Measurements from ENCODE around the gene KBTBD8.

The KBTBD8 gene

DNA sequence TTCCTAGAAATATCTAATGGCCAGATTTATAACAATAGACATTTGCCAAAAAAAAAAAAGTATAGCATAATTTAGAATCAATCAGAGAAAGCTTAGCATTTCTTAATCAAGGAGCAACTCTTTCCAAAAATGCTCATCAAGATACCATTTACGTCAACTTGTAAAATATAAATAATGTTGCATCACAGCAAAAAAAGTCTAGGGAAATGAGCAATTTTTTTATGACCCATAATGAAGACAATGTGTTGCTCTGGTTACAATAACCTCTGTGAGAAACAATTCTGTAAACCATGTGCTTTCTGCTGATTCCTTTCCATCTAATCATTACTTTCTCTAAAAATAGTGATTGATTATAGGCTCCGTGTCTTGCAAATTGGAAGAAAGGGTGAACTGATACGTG lies 36.3 kb downstream of the KBTBD8 start:
- DNase-seq (ENCODE audit: low read depth in 3 of 3), result no peak

DNA sequence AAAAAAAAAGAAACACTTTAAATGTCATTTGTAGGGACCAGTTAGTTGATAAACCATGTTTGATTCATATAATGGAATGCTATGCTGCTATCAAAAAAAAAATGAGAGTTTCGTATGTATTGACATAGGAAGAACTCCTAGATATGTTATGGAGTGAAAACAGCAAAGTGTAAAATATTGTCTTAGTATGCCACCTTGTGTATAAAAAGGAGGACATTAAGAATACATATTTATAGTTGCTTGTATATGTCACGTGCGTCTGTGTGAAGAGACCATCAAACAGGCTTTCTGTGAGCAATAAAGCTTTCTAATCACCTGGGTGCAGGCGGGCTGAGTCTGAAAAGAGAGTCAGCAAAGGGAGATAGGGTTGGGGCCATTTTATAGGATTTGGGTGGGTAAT lies 39.5 kb downstream of the KBTBD8 start:
- DNase-seq (ENCODE audit: low read depth in 3 of 3), result no peak

DNA sequence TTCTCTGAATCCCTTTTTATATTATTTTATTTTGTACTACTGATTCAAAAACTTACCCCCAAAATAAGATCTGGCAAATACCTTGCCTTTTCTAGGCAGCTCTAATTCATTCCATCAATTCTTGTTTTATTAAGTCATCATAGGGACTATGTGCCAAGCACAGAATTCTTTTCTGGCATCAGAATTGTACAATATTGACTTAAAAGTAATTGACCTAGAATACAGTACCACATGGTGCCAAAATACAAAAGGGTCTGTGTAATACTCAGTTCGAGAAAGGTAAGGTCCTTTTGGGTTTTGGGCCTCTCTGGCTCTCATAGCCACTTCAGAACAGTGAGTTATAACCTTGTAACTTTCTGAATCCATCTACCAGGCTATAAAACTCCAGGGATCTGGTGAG lies 46.2 kb downstream of the KBTBD8 start:
- DNase-seq (ENCODE audit: low read depth in 3 of 3), result no peak

DNA sequence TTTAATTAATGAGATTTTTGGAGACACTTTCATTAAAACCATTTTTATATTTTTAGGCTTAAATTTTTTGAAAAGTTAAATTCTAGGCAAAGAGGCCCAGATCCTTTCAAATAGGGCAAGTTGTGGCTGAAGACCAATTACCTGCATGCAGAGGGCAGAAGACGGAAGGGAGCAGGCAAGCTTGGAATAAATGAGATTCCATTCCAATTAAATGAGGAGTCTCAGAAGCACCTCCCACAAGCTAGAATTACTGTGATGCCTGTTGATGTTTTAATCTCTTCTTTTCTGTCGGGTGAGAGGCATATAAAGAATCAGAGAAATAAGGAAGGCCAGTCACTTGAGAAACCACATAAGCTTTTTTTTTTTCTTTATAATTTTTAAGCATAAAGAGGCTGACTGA lies 46.8 kb downstream of the KBTBD8 start:
- DNase-seq (ENCODE audit: low read depth in 3 of 3), result no peak

DNA sequence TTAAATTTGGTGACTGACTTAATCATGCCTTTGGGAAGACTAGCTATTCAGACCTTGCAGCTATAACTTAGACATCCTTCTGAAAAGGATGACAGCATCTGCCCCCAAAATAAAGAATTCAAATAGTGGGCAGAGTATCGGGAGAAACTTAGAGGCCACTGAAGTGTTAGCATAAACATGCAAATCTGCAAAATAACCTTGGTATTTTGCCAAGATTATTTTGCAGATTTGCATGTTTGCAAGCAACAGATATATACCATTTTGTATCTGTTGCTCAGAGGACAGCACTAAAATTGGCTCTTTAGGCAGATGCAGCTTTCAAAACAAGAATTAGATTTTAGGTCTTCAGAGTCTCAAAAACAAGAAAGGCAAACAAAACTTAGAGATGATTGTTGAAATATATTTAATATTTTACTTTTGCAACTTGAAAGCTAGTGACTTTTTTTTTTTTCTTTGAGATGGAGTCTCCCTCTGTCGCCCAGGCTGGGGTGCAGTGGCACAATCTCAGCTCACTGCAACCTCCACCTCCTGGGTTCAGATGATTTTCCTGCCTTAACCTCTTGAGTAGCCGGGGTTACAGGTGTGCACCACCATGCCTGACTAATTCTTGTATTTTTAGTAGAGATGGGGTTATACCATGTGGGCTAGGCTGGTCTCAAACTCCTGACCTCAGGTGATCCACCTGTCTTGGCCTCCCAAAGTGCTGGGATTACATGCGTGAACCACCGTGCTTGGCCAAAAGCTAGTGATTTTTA lies 47.8 kb downstream of the KBTBD8 start:
- no peak for DNase-seq (ENCODE audit: low read depth in 3 of 3)

DNA sequence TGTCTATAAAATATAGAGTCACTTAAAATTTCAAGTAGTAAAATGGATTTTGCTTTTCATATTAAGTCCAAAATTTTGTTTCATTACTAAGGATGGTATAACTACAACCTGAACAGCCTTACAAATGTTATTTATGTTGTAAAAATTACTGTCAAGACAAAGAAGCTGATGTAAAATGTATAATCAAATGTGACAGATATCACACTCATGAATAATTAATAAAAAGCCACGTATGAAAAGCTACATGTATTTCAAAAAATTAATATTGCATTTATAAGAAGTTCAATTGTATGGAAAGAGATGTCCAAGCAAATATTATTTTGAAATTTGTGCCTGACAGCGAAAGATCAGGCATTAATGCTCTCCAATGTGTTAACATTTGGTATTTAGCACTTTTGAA lies 48.9 kb downstream of the KBTBD8 start:
- DNase-seq (ENCODE audit: low read depth in 3 of 3), result no peak

DNA sequence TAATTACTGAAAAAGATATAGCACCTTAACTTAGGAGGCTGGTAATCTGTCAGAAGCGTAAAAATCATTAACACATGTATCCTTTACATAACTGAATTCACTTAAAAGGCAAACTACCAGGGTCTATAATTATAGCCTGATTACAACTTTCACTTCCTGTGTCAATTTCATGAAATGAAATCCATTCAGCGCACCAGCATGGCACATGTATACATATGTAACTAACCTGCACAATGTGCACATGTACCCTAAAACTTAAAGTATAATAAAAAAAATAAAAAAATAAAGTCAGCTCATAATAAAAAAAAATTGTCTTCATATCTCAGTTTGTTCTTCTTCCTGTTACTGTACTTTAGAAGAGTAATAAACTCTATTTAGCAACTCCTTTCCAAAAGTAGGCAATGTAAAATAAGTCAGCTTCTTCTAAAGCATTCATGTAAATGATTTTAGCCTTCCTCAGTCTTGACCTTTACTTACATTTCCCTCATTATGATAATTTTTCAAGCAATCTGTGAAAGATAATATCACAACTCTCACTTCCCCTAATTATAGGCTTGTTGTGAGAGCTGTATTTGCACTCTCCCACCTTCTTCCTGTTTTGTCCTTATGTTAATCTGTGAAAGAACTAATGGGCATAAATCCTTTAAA lies 50.1 kb downstream of the KBTBD8 start:
- no peak for DNase-seq (ENCODE audit: low read depth in 3 of 3)

DNA sequence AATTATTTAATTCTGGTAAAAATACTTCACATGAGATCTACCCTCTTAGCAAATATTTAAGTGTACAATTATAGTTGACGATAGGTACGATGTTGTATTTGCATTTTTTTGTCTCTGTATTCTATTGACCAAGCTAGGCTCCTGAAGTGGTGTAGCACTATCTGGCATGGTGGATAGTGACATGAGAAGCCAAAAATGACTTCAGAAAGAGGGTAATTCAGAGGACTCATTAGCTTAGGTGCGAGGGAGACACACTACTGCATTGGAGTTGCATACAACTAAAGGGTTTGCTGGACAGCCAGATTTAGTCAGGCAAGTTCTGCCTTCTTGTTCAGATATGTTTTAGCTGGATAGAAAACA lies 50.6 kb downstream of the KBTBD8 start:
- DNase-seq (ENCODE audit: low read depth in 3 of 3), result no peak

DNA sequence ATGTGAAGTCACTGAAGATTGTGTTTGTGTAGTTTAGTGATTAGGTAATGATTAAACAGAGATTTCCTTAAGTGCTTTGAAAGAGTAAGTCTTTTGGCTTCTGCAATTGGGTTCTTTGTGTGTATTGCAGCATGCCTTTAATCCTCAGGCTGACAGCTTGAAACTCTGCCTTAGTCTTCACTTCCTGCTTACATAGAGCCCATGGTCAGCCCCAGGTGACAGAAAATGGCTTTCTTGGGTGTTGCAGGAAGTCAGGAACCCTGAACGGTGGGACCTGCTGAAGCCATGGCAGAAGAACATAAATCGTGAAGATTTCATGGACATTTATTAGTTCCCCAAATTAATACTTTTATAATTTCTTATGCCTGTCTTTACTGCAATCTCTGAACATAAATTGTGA lies 61.3 kb downstream of the KBTBD8 start:
- no peak for DNase-seq (ENCODE audit: low read depth in 3 of 3)

Data from stimulated activated CD4-positive, alpha-beta T cell treated with anti-CD3 and anti-CD28 coated beads, TNF-alpha, amount 100 ng/mL, for 48 hours (primary cell).